Nephron progenitor cell (in vitro differentiated cells): Measurements from ENCODE around the gene PDZD8.
A peak's percentile ranks its signal among the peaks of the same experiment; 100 is the strongest.

Experiments
- DNase-seq: peaks from one replicate; pipeline ENCODE4 v3.0.0; 2021
- H3K27ac Mint-ChIP-seq: 2 replicates; pipeline ENCODE4 v1.8.0; 2021; ENCODE audit warnings: mild to moderate bottlenecking, moderate library complexity, mixed read lengths
- H3K27me3 Mint-ChIP-seq: 2 replicates; pipeline ENCODE4 v1.8.0; 2021; ENCODE audit warnings: mild to moderate bottlenecking, low read depth, mixed read lengths; ENCODE audit not compliant: poor library complexity
- H3K36me3 Mint-ChIP-seq: 2 replicates; pipeline ENCODE4 v1.8.0; 2021; ENCODE audit warnings: low read depth, mixed read lengths
- H3K4me1 Mint-ChIP-seq: 2 replicates; pipeline ENCODE4 v1.8.0; 2021; ENCODE audit warnings: mixed read lengths
- H3K4me3 Mint-ChIP-seq: 2 replicates; pipeline ENCODE4 v1.8.0; 2021; ENCODE audit warnings: mild to moderate bottlenecking, moderate library complexity, mixed read lengths
- H3K9me3 Mint-ChIP-seq: 2 replicates; pipeline ENCODE4 v1.8.0; 2021; ENCODE audit warnings: mild to moderate bottlenecking, moderate library complexity, mixed read lengths
- TF ChIP-seq, protein P1 (sequence below): fragments of 200-600 bp; sonication (generic); IDR thresholded peaks from 2 replicates; pipeline ENCODE4 v1.5.0; 2021; ENCODE audit warnings: antibody characterized with exemption

The PDZD8 gene

GRCh38 chr10:117362313-117362712, 12.9 kb downstream of the PDZD8 start:
- H3K4me3 Mint-ChIP-seq, result no peak overlapping the region
- no peak overlapping the region for H3K27ac Mint-ChIP-seq
- TF ChIP-seq, protein P1, sequence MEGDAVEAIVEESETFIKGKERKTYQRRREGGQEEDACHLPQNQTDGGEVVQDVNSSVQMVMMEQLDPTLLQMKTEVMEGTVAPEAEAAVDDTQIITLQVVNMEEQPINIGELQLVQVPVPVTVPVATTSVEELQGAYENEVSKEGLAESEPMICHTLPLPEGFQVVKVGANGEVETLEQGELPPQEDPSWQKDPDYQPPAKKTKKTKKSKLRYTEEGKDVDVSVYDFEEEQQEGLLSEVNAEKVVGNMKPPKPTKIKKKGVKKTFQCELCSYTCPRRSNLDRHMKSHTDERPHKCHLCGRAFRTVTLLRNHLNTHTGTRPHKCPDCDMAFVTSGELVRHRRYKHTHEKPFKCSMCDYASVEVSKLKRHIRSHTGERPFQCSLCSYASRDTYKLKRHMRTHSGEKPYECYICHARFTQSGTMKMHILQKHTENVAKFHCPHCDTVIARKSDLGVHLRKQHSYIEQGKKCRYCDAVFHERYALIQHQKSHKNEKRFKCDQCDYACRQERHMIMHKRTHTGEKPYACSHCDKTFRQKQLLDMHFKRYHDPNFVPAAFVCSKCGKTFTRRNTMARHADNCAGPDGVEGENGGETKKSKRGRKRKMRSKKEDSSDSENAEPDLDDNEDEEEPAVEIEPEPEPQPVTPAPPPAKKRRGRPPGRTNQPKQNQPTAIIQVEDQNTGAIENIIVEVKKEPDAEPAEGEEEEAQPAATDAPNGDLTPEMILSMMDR, result no peak
- H3K36me3 Mint-ChIP-seq, result peaks cover 6% of the 10 kb centered on the region
- H3K9me3 Mint-ChIP-seq, result no peaks in the 10 kb centered on the region
- peaks cover 5% of the 10 kb centered on the region for H3K4me1 Mint-ChIP-seq
- peaks cover 3% of the 10 kb centered on the region for H3K27me3 Mint-ChIP-seq
- no peak for DNase-seq

GRCh38 chr10:117360994-117361667, 14.1 kb downstream of the PDZD8 start:
- H3K27ac Mint-ChIP-seq, result no peak overlapping the region
- H3K9me3 Mint-ChIP-seq, result no peaks in the 10 kb centered on the region
- H3K4me1 Mint-ChIP-seq, result peaks cover 5% of the 10 kb centered on the region
- H3K4me3 Mint-ChIP-seq, result no peak overlapping the region
- peaks cover 3% of the 10 kb centered on the region for H3K27me3 Mint-ChIP-seq
- H3K36me3 Mint-ChIP-seq, result peaks cover 6% of the 10 kb centered on the region
- TF ChIP-seq, protein P1, result no peak
- DNase-seq, result no peak

GRCh38 chr10:117360016-117360415, 15.2 kb downstream of the PDZD8 start:
- no peak overlapping the region for H3K4me3 Mint-ChIP-seq
- no peak overlapping the region for H3K27ac Mint-ChIP-seq
- TF ChIP-seq, protein P1, result no peak
- DNase-seq, result no peak
- H3K4me1 Mint-ChIP-seq, result peaks cover 9% of the 10 kb centered on the region
- peaks cover 6% of the 10 kb centered on the region for H3K36me3 Mint-ChIP-seq
- no peaks in the 10 kb centered on the region for H3K9me3 Mint-ChIP-seq
- H3K27me3 Mint-ChIP-seq, result peaks cover 3% of the 10 kb centered on the region

DNA sequence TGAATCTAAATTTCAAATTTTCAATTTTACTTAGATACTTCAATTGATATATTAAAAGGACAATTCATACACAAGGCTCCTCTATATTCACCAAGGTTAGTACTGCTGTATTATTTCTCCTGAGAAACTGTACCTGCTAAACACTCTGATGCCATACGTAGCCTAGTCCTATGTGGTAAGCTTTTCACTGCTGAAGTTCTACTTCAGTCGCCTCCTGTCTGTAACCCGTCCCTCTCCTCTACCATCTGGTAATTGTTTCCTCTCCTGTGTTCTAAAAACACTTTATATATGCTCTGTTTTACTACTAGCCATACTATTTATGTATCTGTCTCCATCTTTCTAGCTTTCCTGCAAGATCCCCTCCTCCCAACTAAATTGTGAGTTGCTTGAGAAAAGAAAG, 20.2 kb downstream of the PDZD8 start:
- TF ChIP-seq, protein P1, result no peak
- H3K9me3 Mint-ChIP-seq, result no peaks in the 10 kb centered on the region
- H3K36me3 Mint-ChIP-seq, result peaks cover 10% of the 10 kb centered on the region
- H3K27me3 Mint-ChIP-seq, result peaks cover 3% of the 10 kb centered on the region
- no peak for DNase-seq
- H3K4me1 Mint-ChIP-seq, result peaks cover 9% of the 10 kb centered on the region
- H3K4me3 Mint-ChIP-seq, result no peak overlapping the region
- H3K27ac Mint-ChIP-seq, result peak overlapping the region; percentile 30

- H3K27ac Mint-ChIP-seq, result no peak overlapping the region
- TF ChIP-seq, protein P1, result no peak
- no peaks in the 10 kb centered on the region for H3K9me3 Mint-ChIP-seq
- H3K27me3 Mint-ChIP-seq, result no peaks in the 10 kb centered on the region
- peaks cover 10% of the 10 kb centered on the region for H3K36me3 Mint-ChIP-seq
- no peak for DNase-seq
- no peak overlapping the region for H3K4me3 Mint-ChIP-seq
- peaks cover 9% of the 10 kb centered on the region for H3K4me1 Mint-ChIP-seq
These were observed 21.6 kb downstream of the PDZD8 start for GRCh38 chr10:117353684-117354083.

DNA sequence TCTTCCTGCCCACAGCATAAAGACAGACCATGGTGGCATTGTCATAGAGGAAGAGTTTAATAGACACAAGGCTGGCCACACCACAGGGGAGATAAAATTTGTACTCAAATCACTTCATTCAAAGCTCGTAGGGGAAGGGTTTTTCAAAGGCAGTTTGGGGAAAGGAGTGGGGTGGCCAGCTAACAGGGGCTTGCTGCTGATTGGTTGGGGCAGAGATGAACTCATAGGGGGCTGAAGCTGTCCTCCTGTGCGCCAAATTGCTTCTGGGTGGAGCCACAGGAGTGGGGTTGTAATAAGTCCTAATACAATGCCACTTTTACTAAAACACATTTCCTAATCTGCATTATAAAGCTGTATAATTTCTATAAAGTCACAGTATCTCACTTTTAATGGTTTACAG, 22.5 kb downstream of the PDZD8 start:
- Mint-ChIP-seq H3K4me1 (peaks cover 9% of the 10 kb centered on the region), H3K36me3 (peaks cover 5% of the 10 kb centered on the region), H3K27me3 (no peaks in the 10 kb centered on the region), H3K4me3 (no peak overlapping the region), H3K9me3 (no peaks in the 10 kb centered on the region), H3K27ac (no peak overlapping the region)
- no peak for DNase-seq
- TF ChIP-seq, protein P1, result no peak
